HFFc6 (cell line): ENCODE measurements around the gene SLC9A5. TPM values are rescaled to one million over a fixed set of nuclear protein-coding genes. Genes with fewer than 3 reads are reported as not detected.
A peak's percentile ranks its signal among the peaks of the same experiment; 100 is the strongest.

Experiments
- DNase-seq: peaks from one replicate; pipeline ENCODE4 v3.0.0-alpha.2; 2018
- H3K27ac Mint-ChIP-seq: 2 replicates; pipeline ENCODE4 v1.8.0; 2020; ENCODE audit warnings: mild to moderate bottlenecking, mixed read lengths
- H3K27me3 Mint-ChIP-seq: 2 replicates; pipeline ENCODE4 v1.8.0; 2021; ENCODE audit warnings: mild to moderate bottlenecking, moderate library complexity, mixed read lengths; ENCODE audit not compliant: insufficient read depth
- H3K36me3 Mint-ChIP-seq: 2 replicates; pipeline ENCODE4 v1.8.0; 2021; ENCODE audit warnings: low read depth, mixed read lengths
- H3K4me1 Mint-ChIP-seq: 2 replicates; pipeline ENCODE4 v1.8.0; 2020; ENCODE audit warnings: low read depth, mixed read lengths
- H3K4me3 Mint-ChIP-seq: 2 replicates; pipeline ENCODE4 v1.8.0; 2020; ENCODE audit warnings: mild to moderate bottlenecking, moderate library complexity, mixed read lengths
- H3K9me3 Mint-ChIP-seq: 2 replicates; pipeline ENCODE4 v1.8.0; 2020; ENCODE audit warnings: mild to moderate bottlenecking, mixed read lengths
- total RNA-seq, 6 experiments: library from RNA; stranded (reverse); fragmentation: NEBNext Ultra II Directional; extraction: Animal tissue kit (Norgen Biotek cat#: 25700); gene quantifications; 2 replicates in 1 of 6; 3 replicates in 5 of 6; pipeline ENCODE4 v1.2.3, GENCODE V29; 2021
- TF ChIP-seq, protein P1 (sequence below): fragments of 200-600 bp; sonication (generic); IDR thresholded peaks from 2 replicates; pipeline ENCODE4 v1.5.0; 2021; ENCODE audit warnings: antibody characterized with exemption, mild to moderate bottlenecking

Gene SLC9A5
- total RNA-seq, 6 experiments from 2014 or later = 3.3 to 4.2 (median 3.7) TPM

DNA sequence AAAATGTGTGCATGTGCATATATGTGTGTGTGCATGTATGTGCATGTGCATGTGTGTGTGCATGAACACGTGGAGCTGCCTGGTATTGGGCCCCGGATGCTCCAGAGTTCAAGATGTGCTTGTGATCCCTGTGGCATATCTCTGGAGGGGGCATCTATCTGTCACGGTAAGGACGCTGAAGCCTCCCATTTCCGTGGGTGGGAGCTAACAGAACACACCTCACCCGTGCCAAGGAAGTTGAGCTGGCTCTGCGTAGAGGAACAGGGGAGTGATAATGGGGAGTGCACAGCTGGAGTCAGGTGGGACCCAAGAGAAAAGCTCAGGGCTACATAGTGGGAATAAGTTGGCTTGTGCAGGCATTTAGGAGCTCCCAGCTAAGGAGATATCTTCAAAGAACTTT is 37.1 kb upstream of the SLC9A5 start:
- TF ChIP-seq, protein P1, sequence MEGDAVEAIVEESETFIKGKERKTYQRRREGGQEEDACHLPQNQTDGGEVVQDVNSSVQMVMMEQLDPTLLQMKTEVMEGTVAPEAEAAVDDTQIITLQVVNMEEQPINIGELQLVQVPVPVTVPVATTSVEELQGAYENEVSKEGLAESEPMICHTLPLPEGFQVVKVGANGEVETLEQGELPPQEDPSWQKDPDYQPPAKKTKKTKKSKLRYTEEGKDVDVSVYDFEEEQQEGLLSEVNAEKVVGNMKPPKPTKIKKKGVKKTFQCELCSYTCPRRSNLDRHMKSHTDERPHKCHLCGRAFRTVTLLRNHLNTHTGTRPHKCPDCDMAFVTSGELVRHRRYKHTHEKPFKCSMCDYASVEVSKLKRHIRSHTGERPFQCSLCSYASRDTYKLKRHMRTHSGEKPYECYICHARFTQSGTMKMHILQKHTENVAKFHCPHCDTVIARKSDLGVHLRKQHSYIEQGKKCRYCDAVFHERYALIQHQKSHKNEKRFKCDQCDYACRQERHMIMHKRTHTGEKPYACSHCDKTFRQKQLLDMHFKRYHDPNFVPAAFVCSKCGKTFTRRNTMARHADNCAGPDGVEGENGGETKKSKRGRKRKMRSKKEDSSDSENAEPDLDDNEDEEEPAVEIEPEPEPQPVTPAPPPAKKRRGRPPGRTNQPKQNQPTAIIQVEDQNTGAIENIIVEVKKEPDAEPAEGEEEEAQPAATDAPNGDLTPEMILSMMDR = no peak
- Mint-ChIP-seq H3K27me3 (peaks cover 5% of the 10 kb centered on the region; the same call in 1 of the 2 replicates), H3K4me3 (no peak overlapping the region), H3K27ac (no peak overlapping the region), H3K4me1 (peaks cover 36% of the 10 kb centered on the region), H3K36me3 (peaks cover 3% of the 10 kb centered on the region; the same call in 1 of the 2 replicates), H3K9me3 (no peaks in the 10 kb centered on the region)
- DNase-seq = no peak

DNA sequence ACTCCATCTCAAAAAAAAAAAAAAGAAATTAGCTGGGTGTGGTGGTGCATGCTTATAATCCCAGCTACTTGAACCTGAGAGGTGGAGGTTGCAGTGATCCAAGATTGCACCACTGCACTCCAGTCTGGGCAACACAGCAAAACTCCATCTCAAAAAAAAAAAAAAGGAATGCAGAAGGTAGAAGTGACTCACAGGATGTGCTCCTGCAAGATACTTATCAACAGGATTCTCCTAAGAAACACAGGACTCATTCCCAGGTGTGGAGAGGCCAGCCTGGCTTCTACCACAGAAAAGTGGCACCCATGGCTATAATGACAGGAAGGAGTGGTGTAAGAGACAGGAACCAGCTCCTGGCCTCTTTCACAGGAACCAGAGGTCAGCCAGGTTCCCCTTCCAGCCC is 36.0 kb upstream of the SLC9A5 start:
- peaks cover 7% of the 10 kb centered on the region; the same call in 1 of the 2 replicates for H3K27me3 Mint-ChIP-seq
- peaks cover 36% of the 10 kb centered on the region for H3K4me1 Mint-ChIP-seq
- no peak overlapping the region for H3K4me3 Mint-ChIP-seq
- H3K36me3 Mint-ChIP-seq = peaks cover 10% of the 10 kb centered on the region
- no peak for DNase-seq
- TF ChIP-seq, protein P1 = no peak
- H3K9me3 Mint-ChIP-seq = no peaks in the 10 kb centered on the region
- no peak overlapping the region for H3K27ac Mint-ChIP-seq

DNA sequence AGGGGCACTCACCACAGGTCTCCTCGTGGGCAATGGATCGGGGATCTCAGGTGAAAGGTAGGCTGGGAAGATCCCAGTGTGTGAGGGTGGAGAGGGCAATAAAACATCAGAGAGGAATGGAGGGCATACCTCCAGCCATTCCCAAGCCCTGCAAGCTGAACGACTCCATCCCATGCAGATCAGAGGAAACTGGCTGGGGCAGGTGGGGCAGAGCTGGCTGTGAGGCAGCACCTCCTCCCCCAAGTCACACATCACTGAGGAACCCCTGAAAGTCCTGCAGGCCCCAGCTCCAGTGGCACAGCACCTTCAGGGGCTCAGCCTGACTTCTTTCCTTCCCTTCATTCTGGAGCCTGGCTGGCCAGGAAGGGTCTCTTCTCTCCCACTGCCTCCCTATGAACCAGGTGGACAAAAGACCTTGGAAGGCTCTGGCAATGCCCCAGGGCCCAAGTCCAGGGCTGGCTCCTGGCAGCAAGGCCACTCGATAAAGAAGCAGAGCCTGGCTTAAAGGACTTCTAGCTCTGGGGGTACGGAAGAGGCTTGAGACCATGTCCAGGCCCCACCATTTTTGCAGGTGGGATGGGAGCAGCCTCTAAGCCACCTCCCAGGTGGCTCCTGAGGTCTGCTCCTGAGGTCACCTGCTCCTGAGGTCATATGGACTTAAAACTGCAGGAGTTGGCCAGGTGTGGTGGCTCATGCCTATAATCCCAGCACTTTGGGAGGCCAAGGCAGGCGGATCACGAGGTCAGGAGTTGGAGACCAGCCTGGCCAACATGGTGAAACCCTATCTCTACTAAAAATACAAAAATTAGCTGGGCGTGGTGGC is 35.4 kb upstream of the SLC9A5 start:
- TF ChIP-seq, protein P1 = no peak
- Mint-ChIP-seq H3K4me3 (no peak overlapping the region), H3K27ac (no peak overlapping the region), H3K9me3 (no peaks in the 10 kb centered on the region), H3K27me3 (peaks cover 7% of the 10 kb centered on the region; the same call in 1 of the 2 replicates), H3K4me1 (peaks cover 32% of the 10 kb centered on the region), H3K36me3 (peaks cover 11% of the 10 kb centered on the region)
- DNase-seq = no peak

DNA sequence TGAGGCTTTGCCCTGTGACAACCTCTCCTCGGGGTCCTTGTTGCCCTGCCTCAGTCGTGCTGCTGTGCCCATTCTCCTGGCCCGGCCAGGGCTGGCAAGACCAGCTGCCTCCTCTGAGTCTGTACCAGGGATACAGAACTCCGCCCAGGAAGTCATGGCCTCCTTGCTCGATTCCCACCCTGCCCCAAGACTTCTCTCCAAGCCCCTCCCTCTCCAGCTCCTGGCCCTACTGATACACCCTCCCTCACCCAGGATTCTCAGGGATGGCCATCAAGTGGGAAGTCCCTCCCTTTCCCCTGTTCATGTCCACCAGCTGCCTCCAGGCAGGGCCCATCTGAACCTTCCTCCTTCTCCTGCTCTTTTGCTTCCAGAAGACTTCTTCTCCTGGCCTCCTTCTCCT is 33.1 kb upstream of the SLC9A5 start:
- TF ChIP-seq, protein P1 = no peak
- H3K27ac Mint-ChIP-seq = no peak overlapping the region
- no peak for DNase-seq
- H3K4me3 Mint-ChIP-seq = no peak overlapping the region
- peaks cover 16% of the 10 kb centered on the region for H3K36me3 Mint-ChIP-seq
- H3K4me1 Mint-ChIP-seq = peaks cover 32% of the 10 kb centered on the region
- H3K27me3 Mint-ChIP-seq = peaks cover 5% of the 10 kb centered on the region; the same call in 1 of the 2 replicates
- H3K9me3 Mint-ChIP-seq = no peaks in the 10 kb centered on the region

DNA sequence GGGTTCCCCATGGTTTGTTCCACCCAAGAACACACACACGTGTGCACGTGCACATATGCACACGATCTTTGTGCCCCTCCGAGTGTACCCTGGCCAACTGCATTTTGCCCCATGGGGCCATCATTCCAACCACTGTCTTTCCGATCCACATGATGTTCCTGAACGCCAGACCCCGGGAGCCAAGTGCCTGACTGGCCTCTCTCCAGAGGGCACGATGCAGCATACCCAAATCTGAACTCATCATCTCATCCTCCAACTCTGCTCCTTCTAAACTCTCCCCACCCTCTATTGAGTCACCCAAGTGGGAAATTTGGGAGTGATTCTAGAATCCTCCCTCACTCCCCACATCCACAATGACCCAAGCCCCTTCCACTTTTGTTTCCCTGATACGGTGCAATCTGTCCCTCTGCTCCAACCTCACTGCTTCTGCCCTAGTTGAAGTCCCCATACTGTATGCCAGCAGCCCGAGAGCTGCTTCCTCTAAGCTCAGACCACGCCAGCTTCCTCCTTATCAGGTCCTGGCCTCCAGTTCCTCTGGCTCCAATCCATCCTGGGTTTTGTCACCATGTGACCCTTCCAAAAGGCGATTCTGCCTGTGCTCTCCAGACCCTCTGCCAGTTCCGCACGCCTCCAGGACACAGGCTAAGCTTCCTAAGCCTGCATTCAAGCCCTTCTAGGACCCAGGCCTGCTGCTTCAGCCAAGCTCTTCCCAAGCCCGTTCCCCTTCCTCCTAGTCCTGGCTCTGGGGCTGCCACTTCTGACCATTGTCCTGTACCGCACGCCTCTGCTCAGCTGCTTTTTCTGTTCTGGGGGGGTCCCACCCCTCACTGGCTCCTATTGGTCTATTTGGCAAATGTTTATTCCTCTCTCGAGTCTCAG is 31.9 kb upstream of the SLC9A5 start:
- Mint-ChIP-seq H3K27ac (peak overlapping the region; percentile 20; the same call in 1 of the 2 replicates), H3K27me3 (peaks cover 5% of the 10 kb centered on the region; the same call in 1 of the 2 replicates), H3K36me3 (peaks cover 20% of the 10 kb centered on the region), H3K9me3 (no peaks in the 10 kb centered on the region), H3K4me3 (no peak overlapping the region), H3K4me1 (peaks cover 32% of the 10 kb centered on the region)
- no peak for DNase-seq
- TF ChIP-seq, protein P1 = no peak
